HepG2 (cell line): ENCODE measurements around the gene CDK2. TPM values are rescaled to one million over a fixed set of nuclear protein-coding genes. Genes with fewer than 3 reads are reported as not detected.
"Not testable (repeated sequence)": the region's sequence is repeated elsewhere in the genome, so short reads cannot be mapped to it uniquely, and the experiment has no call there.

Experiments
- ATAC-seq: fragments of 200-7000 bp; cut with Tn5 transposase; 3 replicates; pipeline ENCODE4 v1.9.1; 2020; ENCODE audit warnings: mild to moderate bottlenecking, moderate library complexity
- BruUV-seq: library from RNA; stranded (reverse); fragments of 400-500 nt; replicated peaks from 2 replicates; lab custom pipeline; 2021; lab: Mats Ljungman, UMichigan
- CTCF ChIA-PET: fragments of 300-600 bp; formaldehyde crosslinking; extraction: SDS; loops from one replicate; lab custom pipeline; 2021; ENCODE audit warnings: low total read pairs, inconsistent platforms, low intra/inter-chr PET ratio; lab: Yijun Ruan, JAX
- POLR2A ChIA-PET: fragments of 350-600 bp; sonication (Branson Sonifier 250); formaldehyde crosslinking; loops from one replicate; lab custom pipeline; 2020; ENCODE audit warnings: antibody characterized with exemption, inconsistent platforms; lab: Yijun Ruan, JAX
- DNase-seq: peaks from one replicate; pipeline ENCODE4 v3.0.0-alpha.2; 2015; ENCODE audit warnings: low spot score
- FAIRE-seq: peaks from 3 replicates; lab custom pipeline; 2011; peaks lifted over from hg19 to GRCh38; lab: Jason Lieb, UNC
- H2AFZ ChIP-seq: one replicate; pipeline ENCODE4 v1.6.1; 2011; ENCODE audit warnings: low read length, inconsistent platforms
- H3K27ac ChIP-seq: fragments of 300-600 bp; 3 replicates; pipeline ENCODE4 v1.8.0; 2011; ENCODE audit warnings: mixed run types, mild to moderate bottlenecking, mixed read lengths, low read length, inconsistent platforms; ENCODE audit not compliant: insufficient read depth; ENCODE audit errors: extremely low read length
- H3K27me3 ChIP-seq, 2 experiments: fragments of 200-600 bp in 1 of 2; 2 replicates in 1 of 2; 3 replicates in 1 of 2; pipeline versions ENCODE4 v1.6.0 to v1.8.0; 2011; ENCODE audit warnings: low read length in 2 of 2, mild to moderate bottlenecking in 2 of 2, moderate library complexity in 2 of 2, inconsistent platforms in 1 of 2; ENCODE audit not compliant: insufficient read depth in 2 of 2, control insufficient read depth in 1 of 2
- H3K36me3 ChIP-seq, 2 experiments: fragments of 200-600 bp in 1 of 2; replicated peaks in 1 of 2; 2 replicates in 1 of 2; 3 replicates in 1 of 2; pipeline versions ENCODE4 v1.5.1 to v1.8.0; 2011; ENCODE audit warnings: low read length in 2 of 2, inconsistent platforms in 1 of 2; ENCODE audit not compliant: insufficient read depth in 2 of 2, control insufficient read depth in 1 of 2
- H3K4me1 ChIP-seq: 2 replicates; pipeline ENCODE4 v1.5.1; 2012; ENCODE audit warnings: low read length, inconsistent platforms; ENCODE audit not compliant: insufficient read depth
- H3K4me2 ChIP-seq: 2 replicates; pipeline ENCODE4 v1.6.0; 2011; ENCODE audit warnings: low read depth, low read length, inconsistent platforms
- H3K4me3 ChIP-seq, 3 experiments: fragments of 200-600 bp in 1 of 3; sonication (generic), shearing (Covaris generic) in 1 of 3; replicated peaks in 1 of 3; 2 replicates each; pipeline ENCODE4 v1.5.1; 2011 to 2016; ENCODE audit warnings: low read length in 3 of 3, inconsistent platforms in 2 of 3, low read depth in 2 of 3, mild to moderate bottlenecking in 2 of 3, control low read depth in 1 of 3, mixed read lengths in 1 of 3; ENCODE audit not compliant: insufficient read depth in 1 of 3
- H3K79me2 ChIP-seq: one replicate; pipeline ENCODE4 v1.6.1; 2011; ENCODE audit warnings: low read length, inconsistent platforms; ENCODE audit not compliant: insufficient read depth
- H3K9ac ChIP-seq: 2 replicates; pipeline ENCODE4 v1.6.0; 2011; ENCODE audit warnings: mild to moderate bottlenecking, low read depth, low read length, inconsistent platforms; ENCODE audit not compliant: insufficient read depth
- H3K9me3 ChIP-seq: 2 replicates; pipeline ENCODE4 v1.5.1; 2012; ENCODE audit warnings: mild to moderate bottlenecking, low read length
- H4K20me1 ChIP-seq: 2 replicates; pipeline ENCODE4 v1.6.0; 2011; ENCODE audit warnings: inconsistent platforms, mild to moderate bottlenecking, low read length, moderate library complexity; ENCODE audit not compliant: insufficient read depth
- PAF1 ChIP-seq: IDR thresholded peaks from 2 replicates; pipeline ENCODE4 v1.6.1; 2016; ENCODE audit warnings: missing genetic modification reagents, missing compliant biosample characterization
- PLRG1 ChIP-seq: fragments of 450-650 bp; conservative IDR thresholded peaks from 2 replicates; pipeline ENCODE4 v1.6.1; 2016
- RFXANK ChIP-seq: IDR thresholded peaks from 2 replicates; pipeline ENCODE4 v1.6.1; 2016
- SRSF4 ChIP-seq: fragments of 200-400 bp; formaldehyde crosslinking; IDR thresholded peaks from one replicate; pipeline ENCODE4 v1.6.1; 2018; ENCODE audit warnings: mild to moderate bottlenecking, low read depth, low read length, moderate library complexity; ENCODE audit not compliant: poor library complexity, severe bottlenecking
- WGBS: methylation state at CpG from one replicate; pipeline ENCODE4 v1.1.6; 2017; ENCODE audit warnings: low lambda C conversion rate; 5-methylcytosine and 5-hydroxymethylcytosine counted together
- in situ Hi-C: cut with HindIII; loops from 2 replicates; pipeline ENCODE4 v1.10.0; 2017; ENCODE audit warnings: low pct_unique_long_range_greater_than_20kb; ENCODE audit not compliant: extremely low pct_ligation_motif_present
- intact Hi-C: fragments of 100-400 bp; cut with micrococcal nuclease; formaldehyde crosslinking; loops from one replicate; pipeline ENCODE4 v1.10.0; 2022; ENCODE audit not compliant: unreplicated experiment
- polyA plus RNA-seq, 8 experiments: library from polyadenylated mRNA; depleted of rRNA in 3 of 8; stranded (reverse) in 7 of 8; unstranded in 1 of 8; fragments of >200 nt; fragmentation: Illumina TruSeq in 4 of 8; extraction: Trizol in 4 of 8; gene quantifications; 2 replicates each; pipeline versions ENCODE4 v1.2.1 to v1.2.3, GENCODE V29; 2011 to 2016; ENCODE audit warnings: low read depth in 4 of 8, missing spikeins in 1 of 8, mixed read lengths in 1 of 8; ENCODE audit not compliant: insufficient read depth in 1 of 8
- total RNA-seq, 5 experiments: library from RNA; depleted of rRNA; stranded (reverse); fragments of >200 nt; fragmentation: Illumina TruSeq; extraction: Trizol; gene quantifications; 2 replicates each; pipeline ENCODE4 v1.2.3, GENCODE V29; 2016; ENCODE audit warnings: low read depth in 1 of 5

Gene CDK2
- total and polyA plus RNA-seq, 2 of the 13 experiments (the other 11 are each of a cell fraction or from before 2014, with no cell fraction given): 47.5 to 52.6 TPM

- H4K20me1 ChIP-seq: no peaks in the 10 kb centered on the region
- peaks cover 4 to 28% of the 10 kb centered on the region in 2 experiments; a peak in 4 of 5 replicates for H3K36me3 ChIP-seq
- H3K79me2 ChIP-seq: no peaks in the 10 kb centered on the region
- H3K27ac ChIP-seq: no peak overlapping the region
- no peak for ATAC-seq
- H3K27me3 ChIP-seq: no peaks in the 10 kb centered on the region
- no peak overlapping the region for H3K9ac ChIP-seq
- H3K4me1 ChIP-seq: no peaks in the 10 kb centered on the region
- DNase-seq: no peak
- H2AFZ ChIP-seq: no peak overlapping the region
- WGBS: 91% methylated on average over 4 of the region's 4 CpGs
- POLR2A ChIA-PET: interaction anchor here (0.8 to 5.6 kb wide), 3 partner anchors 11 to 96 kb away, joined by 3 to 45 read pairs (median 7); partner anchors contain the start of genes RAB5B and SUOX
- no peaks in the 10 kb centered on the region for H3K9me3 ChIP-seq
- H3K4me2 ChIP-seq: no peak overlapping the region
- in situ Hi-C loops: no loop called here
- BruUV-seq: no TSS peak
- no peak for TF ChIP-seq SRSF4
- no peak for TF ChIP-seq RFXANK (CRISPR knock-in tag)
- no peak for TF ChIP-seq PLRG1
- TF ChIP-seq PAF1 (CRISPR knock-in tag): no peak
- TF ChIP-seq, all 625 proteins: peak for 0
- intact Hi-C loops: no loop called here
- CTCF ChIA-PET: no interaction called here
- no peak for FAIRE-seq
- H3K4me3 ChIP-seq: no peak overlapping the region
Observed at GRCh38 chr12:55985341-55985740, 18.7 kb downstream of the CDK2 start.

GRCh38 chr12:55985976-55986375 lies 19.3 kb downstream of the CDK2 start:
- H4K20me1 ChIP-seq, FAIRE-seq, in situ Hi-C loops, intact Hi-C loops, ATAC-seq, DNase-seq, H3K4me3 ChIP-seq, CTCF ChIA-PET, H3K4me1 ChIP-seq, H3K9ac ChIP-seq, H3K27me3 ChIP-seq, H3K79me2 ChIP-seq, H3K9me3 ChIP-seq, H3K27ac ChIP-seq, BruUV-seq, H3K4me2 ChIP-seq, H2AFZ ChIP-seq: not testable (repeated sequence)
- H3K36me3 ChIP-seq: peaks cover 8 to 30% of the 10 kb centered on the region in 2 experiments
- WGBS: 96% methylated on average over 7 of the region's 7 CpGs
- POLR2A ChIA-PET: interaction anchor here (1.1 to 5.6 kb wide), 3 partner anchors 11 to 26 kb away, joined by 3 to 45 read pairs (median 7); partner anchors contain the start of genes RAB5B and SUOX
